B cell (primary cell): ENCODE data around the gene DOCK4. TPM values are rescaled to one million over a fixed set of nuclear protein-coding genes. Genes with fewer than 3 reads are reported as not detected.

Source experiments
- ATAC-seq: fragments of 200-7000 bp; cut with Tn5 transposase; one replicate; pipeline ENCODE4 v1.10.0; 2021; ENCODE audit warnings: low read depth, mild to moderate bottlenecking, moderate number of reproducible peaks, moderate library complexity
- CTCF ChIA-PET: fragments of 350-600 bp; sonication (Branson Sonifier 250); formaldehyde crosslinking; loops from one replicate; lab custom pipeline; 2021; ENCODE audit warnings: antibody characterized with exemption, inconsistent platforms; lab: Charles Lee
- POLR2A ChIA-PET: fragments of 350-600 bp; sonication (Branson Sonifier 250); formaldehyde crosslinking; loops from one replicate; lab custom pipeline; 2021; ENCODE audit warnings: antibody characterized with exemption; lab: Charles Lee
- DNase-seq: peaks from one replicate; pipeline ENCODE4 v3.0.0; 2013
- H2AFZ ChIP-seq: 2 replicates; pipeline ENCODE4 v1.6.1; 2012; ENCODE audit warnings: mild to moderate bottlenecking, low read depth, low read length; ENCODE audit not compliant: insufficient read depth, poor library complexity, severe bottlenecking
- H3K27ac ChIP-seq, 2 donors: 1 replicate in 1 of 2; 2 replicates in 1 of 2; pipeline ENCODE4 v1.5.1; 2012 to 2013; ENCODE audit warnings: low read length in 2 of 2, mild to moderate bottlenecking in 2 of 2, moderate library complexity in 1 of 2
- H3K27me3 ChIP-seq, 4 experiments: fragments of 200-600 bp in 1 of 4; sonication (generic) in 1 of 4; replicated peaks in 1 of 4; 1 replicate in 2 of 4; 2 replicates in 2 of 4; pipeline versions ENCODE4 v1.6.1 to v1.7.0; 2013 to 2016; ENCODE audit warnings: low read length in 3 of 4, mild to moderate bottlenecking in 2 of 4, mixed read lengths in 1 of 4, moderate library complexity in 1 of 4; ENCODE audit not compliant: insufficient read depth in 4 of 4, control insufficient read depth in 3 of 4; ENCODE audit errors: control extremely low read depth in 1 of 4
- H3K36me3 ChIP-seq, 2 experiments: replicated peaks in 1 of 2; 1 replicate in 1 of 2; 2 replicates in 1 of 2; pipeline versions ENCODE4 v1.6.1 to v1.7.1; 2013; ENCODE audit warnings: low read length in 1 of 2; ENCODE audit not compliant: insufficient read depth in 2 of 2, control insufficient read depth in 1 of 2; ENCODE audit errors: control extremely low read depth in 1 of 2, extremely low read depth in 1 of 2
- H3K4me1 ChIP-seq, 2 donors: fragments of 200-600 bp in 1 of 2; sonication (generic) in 1 of 2; 1 replicate in 1 of 2; 2 replicates in 1 of 2; pipeline versions ENCODE4 v1.5.1 to v1.6.1; 2013 to 2017; ENCODE audit warnings: low read length in 2 of 2; ENCODE audit not compliant: control insufficient read depth in 2 of 2, insufficient read depth in 2 of 2
- H3K4me2 ChIP-seq: replicated peaks from 2 replicates; pipeline ENCODE3; 2012; ENCODE audit warnings: mild to moderate bottlenecking, low read depth, low read length; ENCODE audit not compliant: poor library complexity, severe bottlenecking
- H3K4me3 ChIP-seq, 5 experiments: fragments of 200-600 bp in 1 of 5; sonication (generic) in 1 of 5; 1 replicate in 3 of 5; 2 replicates in 2 of 5; pipeline versions ENCODE4 v1.5.1 to v1.7.0; 2011 to 2016; ENCODE audit warnings: low read length in 4 of 5, mild to moderate bottlenecking in 4 of 5, low read depth in 2 of 5, control low read depth in 1 of 5, moderate library complexity in 1 of 5; ENCODE audit not compliant: insufficient read depth in 1 of 5; ENCODE audit errors: control extremely low read depth in 1 of 5, extremely low read depth in 1 of 5
- H3K79me2 ChIP-seq: fragments of 200-600 bp; sonication (generic); one replicate; pipeline ENCODE4 v1.6.0; 2016; ENCODE audit warnings: low read length; ENCODE audit not compliant: control insufficient read depth, insufficient read depth
- H3K9ac ChIP-seq: fragments of 200-600 bp; sonication (generic); 2 replicates; pipeline ENCODE4 v1.6.1; 2017; ENCODE audit warnings: mild to moderate bottlenecking, low read length, moderate library complexity
- H3K9me3 ChIP-seq, 3 donors: one replicate each; pipeline versions ENCODE4 v1.6.1 to v1.7.1; 2013; ENCODE audit warnings: low read length in 2 of 3; ENCODE audit not compliant: control insufficient read depth in 2 of 3, insufficient read depth in 1 of 3; ENCODE audit errors: control extremely low read depth in 1 of 3
- H4K20me1 ChIP-seq: 2 replicates; pipeline ENCODE4 v1.6.0; 2012; ENCODE audit warnings: mild to moderate bottlenecking, low read length; ENCODE audit not compliant: insufficient read depth, control insufficient read depth, poor library complexity, severe bottlenecking
- H3K27ac Mint-ChIP-seq: one replicate; pipeline ENCODE4 v1.8.0; 2021; ENCODE audit warnings: mixed read lengths
- H3K27me3 Mint-ChIP-seq: one replicate; pipeline ENCODE4 v1.8.0; 2021; ENCODE audit warnings: mixed read lengths
- H3K4me1 Mint-ChIP-seq: one replicate; pipeline ENCODE4 v1.8.0; 2021; ENCODE audit warnings: mixed read lengths
- H3K4me3 Mint-ChIP-seq: one replicate; pipeline ENCODE4 v1.8.0; 2021; ENCODE audit warnings: mixed read lengths
- H3K9me3 Mint-ChIP-seq: one replicate; pipeline ENCODE4 v1.8.0; 2022; ENCODE audit warnings: mixed read lengths; ENCODE audit not compliant: insufficient read depth
- EZH2 ChIP-seq: IDR thresholded peaks from 2 replicates; pipeline ENCODE4 v1.6.1; 2012; ENCODE audit warnings: borderline replicate concordance, low read depth, mild to moderate bottlenecking, moderate library complexity, low read length; ENCODE audit not compliant: insufficient read depth, poor library complexity, severe bottlenecking
- WGBS: methylation state at CpG from one replicate; pipeline ENCODE4 v1.1.5; 2013; ENCODE audit warnings: missing lambda C conversion rate; ENCODE audit not compliant: insufficient coverage; 5-methylcytosine and 5-hydroxymethylcytosine counted together
- intact Hi-C: fragments of 100-400 bp; cut with micrococcal nuclease; formaldehyde crosslinking; loops from one replicate; pipeline ENCODE4 v1.10.0; 2022
- polyA plus RNA-seq: library from polyadenylated mRNA; depleted of rRNA; stranded (reverse); fragments of >200 nt; gene quantifications from 2 replicates; pipeline ENCODE4 v1.2.3, GENCODE V29; 2012
- total RNA-seq, 2 donors: library from RNA; stranded (reverse); fragments of 120-200 nt in 1 of 2; gene quantifications; 1 replicate in 1 of 2; 2 replicates in 1 of 2; pipeline versions ENCODE4 v1.2.3 to v1.2.4, GENCODE V29; 2013 to 2022
- TF ChIP-seq, protein P1 (sequence below): fragments of 200-600 bp; IDR thresholded peaks from one replicate; pipeline ENCODE4 v1.8.0; 2022; ENCODE audit warnings: antibody characterized with exemption, mild to moderate bottlenecking

DOCK4 gene
- total and polyA plus RNA-seq, 2 donors (not counting 1 experiment from before 2014, with no cell fraction given): 0.03 to 4.1 TPM

GRCh38 chr7:112009081-112009480 is 197.1 kb downstream of the DOCK4 start:
- Histone ChIP-seq H4K20me1 (no peaks in the 10 kb centered on the region), H3K27ac (no peak overlapping the region), H3K36me3 (no peaks in the 10 kb centered on the region), H3K9ac (no peak overlapping the region), H3K4me1 (no peaks in the 10 kb centered on the region), H2AFZ (no peak overlapping the region), H3K79me2 (no peaks in the 10 kb centered on the region), H3K27me3 (no peaks in the 10 kb centered on the region), H3K4me3 (no peak overlapping the region), H3K4me2 (no peak overlapping the region), H3K9me3 (no peaks in the 10 kb centered on the region)
- no peak overlapping the region for H3K27ac Mint-ChIP-seq
- TF ChIP-seq EZH2: no peak
- TF ChIP-seq, protein P1, sequence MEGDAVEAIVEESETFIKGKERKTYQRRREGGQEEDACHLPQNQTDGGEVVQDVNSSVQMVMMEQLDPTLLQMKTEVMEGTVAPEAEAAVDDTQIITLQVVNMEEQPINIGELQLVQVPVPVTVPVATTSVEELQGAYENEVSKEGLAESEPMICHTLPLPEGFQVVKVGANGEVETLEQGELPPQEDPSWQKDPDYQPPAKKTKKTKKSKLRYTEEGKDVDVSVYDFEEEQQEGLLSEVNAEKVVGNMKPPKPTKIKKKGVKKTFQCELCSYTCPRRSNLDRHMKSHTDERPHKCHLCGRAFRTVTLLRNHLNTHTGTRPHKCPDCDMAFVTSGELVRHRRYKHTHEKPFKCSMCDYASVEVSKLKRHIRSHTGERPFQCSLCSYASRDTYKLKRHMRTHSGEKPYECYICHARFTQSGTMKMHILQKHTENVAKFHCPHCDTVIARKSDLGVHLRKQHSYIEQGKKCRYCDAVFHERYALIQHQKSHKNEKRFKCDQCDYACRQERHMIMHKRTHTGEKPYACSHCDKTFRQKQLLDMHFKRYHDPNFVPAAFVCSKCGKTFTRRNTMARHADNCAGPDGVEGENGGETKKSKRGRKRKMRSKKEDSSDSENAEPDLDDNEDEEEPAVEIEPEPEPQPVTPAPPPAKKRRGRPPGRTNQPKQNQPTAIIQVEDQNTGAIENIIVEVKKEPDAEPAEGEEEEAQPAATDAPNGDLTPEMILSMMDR: no peak
- no peak for DNase-seq
- H3K4me1 Mint-ChIP-seq: no peaks in the 10 kb centered on the region
- intact Hi-C loops: no loop called here
- no peaks in the 10 kb centered on the region for H3K27me3 Mint-ChIP-seq
- no peaks in the 10 kb centered on the region for H3K9me3 Mint-ChIP-seq
- POLR2A ChIA-PET: no interaction called here
- H3K4me3 Mint-ChIP-seq: no peak overlapping the region
- CTCF ChIA-PET: no interaction called here
- ATAC-seq: no peak

DNA sequence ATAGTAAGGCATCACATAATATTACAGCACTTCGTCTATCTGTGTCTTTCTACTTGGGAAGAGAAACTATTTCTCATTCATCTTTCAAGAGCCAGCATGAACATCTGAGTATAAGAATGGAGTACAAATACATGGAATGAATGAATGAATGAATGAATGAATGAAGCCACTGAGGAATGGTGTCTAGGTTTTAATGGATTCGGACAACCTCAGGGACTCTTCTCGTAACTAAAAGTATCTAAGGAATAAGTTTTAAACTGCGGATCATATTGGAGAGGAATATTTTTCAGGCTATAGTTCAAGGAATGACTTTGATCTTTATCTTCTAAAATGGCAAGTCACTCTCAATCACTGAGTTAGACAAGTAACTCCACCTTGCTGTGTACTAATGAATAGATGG is 199.0 kb downstream of the DOCK4 start:
- Histone ChIP-seq H4K20me1 (no peaks in the 10 kb centered on the region), H3K27me3 (no peaks in the 10 kb centered on the region), H3K9ac (no peak overlapping the region), H3K9me3 (no peaks in the 10 kb centered on the region), H3K27ac (no peak overlapping the region), H3K4me3 (no peak overlapping the region), H3K79me2 (no peaks in the 10 kb centered on the region), H3K4me1 (no peaks in the 10 kb centered on the region), H3K4me2 (no peak overlapping the region), H3K36me3 (no peaks in the 10 kb centered on the region), H2AFZ (no peak overlapping the region)
- Mint-ChIP-seq H3K4me3 (no peak overlapping the region), H3K27me3 (no peaks in the 10 kb centered on the region), H3K4me1 (no peaks in the 10 kb centered on the region), H3K9me3 (no peaks in the 10 kb centered on the region), H3K27ac (no peak overlapping the region)
- WGBS: no CpG with 5 or more reads among the region's 4 CpGs
- no peak for ATAC-seq
- ChIA-PET CTCF (no interaction called here), POLR2A (no interaction called here)
- TF ChIP-seq EZH2: no peak
- TF ChIP-seq, protein P1: no peak
- intact Hi-C loops: no loop called here
- DNase-seq: no peak
